Ishikawa (cell line): ENCODE data around the gene LRFN5.
A peak's percentile ranks its signal among the peaks of the same experiment; 100 is the strongest.

Experiments used
- CEBPB ChIP-seq: IDR thresholded peaks from 2 replicates; pipeline ENCODE4 v1.6.1; 2012
- CREB1 ChIP-seq: IDR thresholded peaks from 2 replicates; pipeline ENCODE4 v1.6.1; 2012; ENCODE audit warnings: low read depth
- EGR1 ChIP-seq: IDR thresholded peaks from 2 replicates; pipeline ENCODE4 v1.6.1; 2012
- EP300 ChIP-seq: IDR thresholded peaks from 2 replicates; pipeline ENCODE4 v1.6.1; 2012; ENCODE audit warnings: borderline replicate concordance
- FOXM1 ChIP-seq: IDR thresholded peaks from 2 replicates; pipeline ENCODE4 v1.6.1; 2012; ENCODE audit warnings: low read depth, borderline replicate concordance
- MAX ChIP-seq: IDR thresholded peaks from 2 replicates; pipeline ENCODE4 v1.6.1; 2012
- NFIC ChIP-seq: IDR thresholded peaks from 2 replicates; pipeline ENCODE4 v1.6.1; 2012
- RAD21 ChIP-seq: IDR thresholded peaks from 2 replicates; pipeline ENCODE4 v1.6.1; 2012; ENCODE audit warnings: low read depth
- TAF1 ChIP-seq: IDR thresholded peaks from 2 replicates; pipeline ENCODE4 v1.6.1; 2012; ENCODE audit warnings: low read depth, mild to moderate bottlenecking
- TCF12 ChIP-seq: IDR thresholded peaks from 2 replicates; pipeline ENCODE4 v1.6.1; 2012; ENCODE audit warnings: low read depth
- TEAD4 ChIP-seq: IDR thresholded peaks from 2 replicates; pipeline ENCODE4 v1.6.1; 2012
- YY1 ChIP-seq: IDR thresholded peaks from 2 replicates; pipeline ENCODE4 v1.6.1; 2012; ENCODE audit warnings: low read depth
- ZBTB7A ChIP-seq: IDR thresholded peaks from 2 replicates; pipeline ENCODE4 v1.6.1; 2012; ENCODE audit warnings: low read depth
- TF ChIP-seq, protein P1 (sequence below): IDR thresholded peaks from 2 replicates; pipeline ENCODE4 v1.6.1; 2012
- TF ChIP-seq, protein P2 (sequence below): IDR thresholded peaks from 2 replicates; pipeline ENCODE4 v1.6.1; 2012; ENCODE audit warnings: low read depth, mild to moderate bottlenecking

LRFN5 gene

DNA sequence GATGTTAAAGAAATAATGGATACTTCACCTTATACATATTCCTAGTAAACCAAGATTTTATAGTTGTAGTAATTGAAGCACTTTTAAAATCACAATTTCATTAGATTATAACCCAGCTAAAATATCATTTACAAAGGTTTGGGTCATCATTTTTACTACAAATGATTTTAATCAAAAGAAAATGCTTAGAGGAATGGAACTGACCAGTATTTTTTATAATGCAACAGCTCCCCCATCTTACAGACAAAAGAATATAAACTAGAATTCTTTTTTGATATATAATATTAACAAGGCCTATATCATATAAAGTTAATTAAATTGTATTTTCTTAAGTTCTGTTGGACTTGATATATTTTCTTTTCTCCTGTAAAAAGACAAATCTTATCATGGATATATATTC, 20.4 kb upstream of the LRFN5 start:
- peak; percentile 22; the same call in 1 of the 2 replicates for TF ChIP-seq RAD21
- TF ChIP-seq MAX, result no peak

- TF ChIP-seq NFIC (no peak), TEAD4 (no peak), MAX (no peak), TCF12 (no peak), YY1 (no peak; the same call in 1 of the 2 replicates), ZBTB7A (no peak), TAF1 (no peak), CREB1 (no peak), RAD21 (no peak), FOXM1 (no peak), EGR1 (no peak), CEBPB (no peak), EP300 (no peak)
- TF ChIP-seq, protein P1, sequence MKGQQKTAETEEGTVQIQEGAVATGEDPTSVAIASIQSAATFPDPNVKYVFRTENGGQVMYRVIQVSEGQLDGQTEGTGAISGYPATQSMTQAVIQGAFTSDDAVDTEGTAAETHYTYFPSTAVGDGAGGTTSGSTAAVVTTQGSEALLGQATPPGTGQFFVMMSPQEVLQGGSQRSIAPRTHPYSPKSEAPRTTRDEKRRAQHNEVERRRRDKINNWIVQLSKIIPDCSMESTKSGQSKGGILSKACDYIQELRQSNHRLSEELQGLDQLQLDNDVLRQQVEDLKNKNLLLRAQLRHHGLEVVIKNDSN, result no peak
- TF ChIP-seq, protein P2, sequence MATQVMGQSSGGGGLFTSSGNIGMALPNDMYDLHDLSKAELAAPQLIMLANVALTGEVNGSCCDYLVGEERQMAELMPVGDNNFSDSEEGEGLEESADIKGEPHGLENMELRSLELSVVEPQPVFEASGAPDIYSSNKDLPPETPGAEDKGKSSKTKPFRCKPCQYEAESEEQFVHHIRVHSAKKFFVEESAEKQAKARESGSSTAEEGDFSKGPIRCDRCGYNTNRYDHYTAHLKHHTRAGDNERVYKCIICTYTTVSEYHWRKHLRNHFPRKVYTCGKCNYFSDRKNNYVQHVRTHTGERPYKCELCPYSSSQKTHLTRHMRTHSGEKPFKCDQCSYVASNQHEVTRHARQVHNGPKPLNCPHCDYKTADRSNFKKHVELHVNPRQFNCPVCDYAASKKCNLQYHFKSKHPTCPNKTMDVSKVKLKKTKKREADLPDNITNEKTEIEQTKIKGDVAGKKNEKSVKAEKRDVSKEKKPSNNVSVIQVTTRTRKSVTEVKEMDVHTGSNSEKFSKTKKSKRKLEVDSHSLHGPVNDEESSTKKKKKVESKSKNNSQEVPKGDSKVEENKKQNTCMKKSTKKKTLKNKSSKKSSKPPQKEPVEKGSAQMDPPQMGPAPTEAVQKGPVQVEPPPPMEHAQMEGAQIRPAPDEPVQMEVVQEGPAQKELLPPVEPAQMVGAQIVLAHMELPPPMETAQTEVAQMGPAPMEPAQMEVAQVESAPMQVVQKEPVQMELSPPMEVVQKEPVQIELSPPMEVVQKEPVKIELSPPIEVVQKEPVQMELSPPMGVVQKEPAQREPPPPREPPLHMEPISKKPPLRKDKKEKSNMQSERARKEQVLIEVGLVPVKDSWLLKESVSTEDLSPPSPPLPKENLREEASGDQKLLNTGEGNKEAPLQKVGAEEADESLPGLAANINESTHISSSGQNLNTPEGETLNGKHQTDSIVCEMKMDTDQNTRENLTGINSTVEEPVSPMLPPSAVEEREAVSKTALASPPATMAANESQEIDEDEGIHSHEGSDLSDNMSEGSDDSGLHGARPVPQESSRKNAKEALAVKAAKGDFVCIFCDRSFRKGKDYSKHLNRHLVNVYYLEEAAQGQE, result no peak
These were observed 9.0 kb upstream of the LRFN5 start for GRCh38 chr14:41597647-41598046.

DNA sequence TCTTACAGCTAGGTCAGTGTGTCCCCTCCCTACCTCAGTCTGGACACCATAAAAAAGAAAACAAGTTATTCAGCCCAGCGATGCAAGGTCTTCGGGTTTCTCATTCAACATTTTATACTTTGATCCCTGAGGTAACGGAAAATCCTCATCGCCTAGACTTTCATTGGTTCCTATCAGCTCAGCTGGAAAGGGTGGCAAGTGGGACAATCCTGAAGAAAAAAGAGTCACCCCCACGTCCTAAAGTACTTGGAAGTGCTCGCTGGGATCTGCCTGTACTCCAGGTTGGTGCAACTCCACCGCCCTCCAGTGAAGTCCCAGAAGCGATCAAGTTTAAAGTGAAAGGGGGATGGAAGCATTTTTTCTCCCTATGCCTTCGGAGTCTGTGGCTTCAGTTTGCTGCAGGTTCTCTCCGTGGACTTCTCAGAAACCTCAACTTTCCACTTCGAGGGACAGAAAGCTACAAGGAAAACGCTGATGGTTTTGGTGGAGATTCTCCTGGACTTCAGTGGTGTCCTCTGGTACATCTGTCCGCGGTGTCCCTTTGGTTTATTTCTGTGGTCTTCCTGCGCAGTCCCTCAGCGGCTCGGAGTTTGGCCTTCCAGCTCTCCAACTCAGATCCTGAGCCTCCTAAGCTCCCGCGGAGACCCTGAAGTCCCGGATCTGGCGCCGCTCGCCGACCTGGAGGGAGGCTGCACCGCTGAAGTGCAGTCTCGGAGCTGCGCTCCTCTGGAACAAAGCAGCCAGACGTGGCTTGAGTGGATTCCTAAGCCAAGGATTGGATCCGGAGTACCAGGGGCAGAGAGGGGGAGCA, 1.8 kb upstream of the LRFN5 start:
- TF ChIP-seq EP300 (no peak), RAD21 (no peak), NFIC (no peak), MAX (no peak), FOXM1 (no peak), CREB1 (no peak), TCF12 (no peak), CEBPB (no peak), ZBTB7A (no peak), EGR1 (no peak), YY1 (no peak), TEAD4 (no peak), TAF1 (no peak)
- TF ChIP-seq, protein P2, result no peak
- TF ChIP-seq, protein P1, result no peak

GRCh38 chr14:41605550-41606281, 960 bp upstream of the LRFN5 start:
- TF ChIP-seq MAX (no peak), TCF12 (no peak), EP300 (no peak), NFIC (no peak), YY1 (no peak), FOXM1 (no peak), TEAD4 (no peak), TAF1 (no peak), RAD21 (no peak), ZBTB7A (no peak), CEBPB (no peak), EGR1 (no peak), CREB1 (no peak)
- TF ChIP-seq, protein P1, result no peak
- TF ChIP-seq, protein P2, result no peak
